GM04503 (cell line): ENCODE results near the gene SHANK2.

ENCODE experiments used
- DNase-seq: peaks from one replicate; pipeline ENCODE4 v3.0.0-alpha.2; 2012; ENCODE audit warnings: low read depth

The SHANK2 gene

DNA sequence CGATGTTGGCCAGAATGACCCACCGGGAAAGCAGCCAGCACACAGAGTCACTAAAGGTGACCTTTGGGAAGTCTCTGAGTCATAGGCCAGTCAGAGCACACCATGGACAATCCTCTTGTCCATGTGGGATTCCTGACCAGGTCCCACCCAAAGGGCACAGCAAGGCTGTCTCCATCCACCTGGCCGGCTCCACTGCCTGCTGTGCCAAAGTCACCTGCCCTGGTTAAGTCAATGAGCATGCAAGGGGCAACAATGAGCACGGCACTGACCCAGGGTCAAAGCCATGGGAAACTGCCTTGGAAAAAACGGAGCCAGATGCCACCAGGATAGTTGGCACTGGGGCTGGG lies 49.8 kb downstream of the SHANK2 start:
- DNase-seq, result no peak
